ENCODE data around the gene PRKRIP1. TPM values are rescaled to one million over a fixed set of nuclear protein-coding genes. Genes with fewer than 3 reads are reported as not detected.
"Not testable (repeated sequence)": the region's sequence is repeated elsewhere in the genome, so short reads cannot be mapped to it uniquely, and the experiment has no call there.

The PRKRIP1 gene
- polyA plus RNA-seq, 1 experiment = 13.1 TPM

DNA sequence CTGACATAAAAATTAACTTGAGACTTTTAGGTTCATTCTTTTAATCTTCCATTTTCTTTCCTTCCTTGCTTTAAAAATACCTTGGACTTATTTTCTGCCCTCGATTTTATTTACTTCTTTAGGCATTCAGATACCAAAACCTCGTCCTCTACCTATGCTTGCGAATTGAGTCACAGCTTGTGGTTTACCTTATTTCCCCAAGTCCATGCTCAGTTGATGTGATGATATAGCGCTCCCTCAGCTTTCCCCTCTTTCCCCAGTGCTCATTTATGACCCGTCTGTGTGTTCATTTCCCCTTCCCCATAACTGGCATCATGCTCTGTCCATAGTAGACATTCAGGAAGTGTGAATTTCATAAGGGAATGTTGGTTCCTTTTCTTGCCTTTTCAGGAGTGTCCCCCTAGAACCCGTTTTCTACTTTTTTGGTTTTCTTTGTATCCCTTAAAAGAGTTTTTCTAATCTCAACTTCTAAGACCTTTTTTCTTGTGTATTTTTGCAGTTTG is 19.1 kb upstream of the PRKRIP1 start:
- Histone ChIP-seq H3K4me3 (ENCODE audit: low read depth, low read length) (no peak overlapping the region), H3K9me3 (ENCODE audit: control insufficient read depth, insufficient read depth, low read length) (no peaks in the 10 kb centered on the region), H3K27ac (ENCODE audit: low read depth, low read length) (no peak overlapping the region), H3K27me3 (ENCODE audit: control insufficient read depth, insufficient read depth, low read length) (no peaks in the 10 kb centered on the region)
- CTCF ChIA-PET = interaction anchor here (0.5 kb wide), 1 partner anchor 12 kb away, joined by 4 read pairs; no protein-coding TSS in a partner anchor
- no peak for DNase-seq (ENCODE audit: low read depth, low spot score)
- no peak for TF ChIP-seq CTCF (IDR thresholded peaks at IDR 0.05; ENCODE audit: low read depth, low read length)
- POLR2A ChIA-PET = no interaction called here

GRCh38 chr7:102380837-102381236 is 15.3 kb upstream of the PRKRIP1 start:
- H3K27ac ChIP-seq (ENCODE audit: low read depth, low read length); H3K27me3 ChIP-seq (ENCODE audit: control insufficient read depth, insufficient read depth, low read length); DNase-seq (ENCODE audit: low read depth, low spot score); H3K9me3 ChIP-seq (ENCODE audit: control insufficient read depth, insufficient read depth, low read length); CTCF ChIA-PET; H3K4me3 ChIP-seq (ENCODE audit: low read depth, low read length); POLR2A ChIA-PET: not testable (repeated sequence)

- H3K27me3 ChIP-seq (ENCODE audit: control insufficient read depth, insufficient read depth, low read length); POLR2A ChIA-PET; CTCF ChIA-PET; H3K9me3 ChIP-seq (ENCODE audit: control insufficient read depth, insufficient read depth, low read length); H3K4me3 ChIP-seq (ENCODE audit: low read depth, low read length); DNase-seq (ENCODE audit: low read depth, low spot score); H3K27ac ChIP-seq (ENCODE audit: low read depth, low read length): not testable (repeated sequence)
Observed at GRCh38 chr7:102381696-102382425, 14.3 kb upstream of the PRKRIP1 start.

DNA sequence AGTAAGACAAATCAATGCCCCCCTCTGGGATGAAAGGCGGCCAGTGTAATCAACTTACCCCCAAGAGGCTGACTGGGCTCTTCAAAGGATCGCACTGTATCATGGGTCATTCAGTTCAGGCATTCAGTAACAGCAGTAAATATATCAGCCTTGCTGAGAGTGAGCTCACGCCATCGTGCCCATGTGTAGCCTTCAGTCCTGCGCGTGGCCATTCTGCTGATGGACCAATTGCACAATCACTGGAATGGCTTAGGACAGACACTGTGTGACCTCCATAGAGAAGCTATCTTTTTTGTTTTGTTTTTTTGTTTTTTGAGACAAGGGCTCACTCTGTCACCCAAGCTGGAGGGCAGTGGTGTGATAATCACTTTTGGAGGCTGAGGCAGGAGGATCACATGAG is 9.1 kb upstream of the PRKRIP1 start:
- Histone ChIP-seq H3K27ac (ENCODE audit: low read depth, low read length) (no peak overlapping the region), H3K9me3 (ENCODE audit: control insufficient read depth, insufficient read depth, low read length) (no peaks in the 10 kb centered on the region), H3K27me3 (ENCODE audit: control insufficient read depth, insufficient read depth, low read length) (no peaks in the 10 kb centered on the region), H3K4me3 (ENCODE audit: low read depth, low read length) (no peak overlapping the region)
- DNase-seq (ENCODE audit: low read depth, low spot score) = no peak
- POLR2A ChIA-PET = no interaction called here
- CTCF ChIA-PET = interaction anchor here (1.2 to 1.6 kb wide), 2 partner anchors 17 to 114 kb away, joined by 3 to 5 read pairs; no protein-coding TSS in a partner anchor
- no peak for TF ChIP-seq CTCF (IDR thresholded peaks at IDR 0.05; ENCODE audit: low read depth, low read length)

DNA sequence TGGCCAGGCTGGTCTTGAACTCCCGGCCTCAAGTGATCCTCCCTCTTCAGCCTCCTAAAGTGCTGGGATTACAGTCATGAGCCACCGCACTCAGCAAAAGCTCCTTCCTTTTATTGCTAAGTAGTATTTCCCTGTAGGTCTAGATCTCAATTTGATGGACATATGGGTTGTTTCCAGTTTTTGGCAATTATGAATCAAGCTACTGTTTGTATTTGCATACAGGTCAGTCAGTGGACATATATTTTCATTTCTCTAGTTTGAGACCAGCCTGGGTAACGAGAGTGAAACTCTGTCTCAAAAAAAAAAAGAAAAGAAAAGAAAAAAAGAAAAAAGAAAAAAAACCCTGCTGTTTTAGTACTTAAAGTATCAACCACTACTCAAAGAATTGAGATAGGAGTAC is 6.4 kb upstream of the PRKRIP1 start:
- H3K4me3 ChIP-seq (ENCODE audit: low read depth, low read length) = no peak overlapping the region
- TF ChIP-seq CTCF (IDR thresholded peaks at IDR 0.05; ENCODE audit: low read depth, low read length) = no peak
- POLR2A ChIA-PET = no interaction called here

More for the DNA sequence above, 6.4 kb upstream of the PRKRIP1 start:
- Histone ChIP-seq H3K27me3 (ENCODE audit: control insufficient read depth, insufficient read depth, low read length) (no peaks in the 10 kb centered on the region), H3K9me3 (ENCODE audit: control insufficient read depth, insufficient read depth, low read length) (no peaks in the 10 kb centered on the region), H3K27ac (ENCODE audit: low read depth, low read length) (no peak overlapping the region)
- DNase-seq (ENCODE audit: low read depth, low spot score) = no peak
- CTCF ChIA-PET = interaction anchor here (0.7 to 1.4 kb wide), 3 partner anchors 110 to 137 kb away, joined by 4 to 9 read pairs (median 5); no protein-coding TSS in a partner anchor

Data from AG04450 (cell line).